ENCODE results near the gene AARS2. TPM values are rescaled to one million over a fixed set of nuclear protein-coding genes. Genes with fewer than 3 reads are reported as not detected.

AARS2 gene
- polyA plus RNA-seq, 2 of the 4 experiments (the other 2 are of a cell fraction), result 4.3 to 6.2 TPM

- Histone ChIP-seq H3K4me1 (no peaks in the 10 kb centered on the region), H3K27ac (no peak overlapping the region), H3K9me3 (no peaks in the 10 kb centered on the region), H3K4me2 (no peak overlapping the region), H3K4me3 (no peak overlapping the region)
- FAIRE-seq (no peak), ATAC-seq (no peak), DNase-seq (ENCODE audit: low read depth in 1 of 2, low spot score in 1 of 2) (no peak)
- POLR2A ChIA-PET, result no interaction called here
- WGBS (ENCODE audit: missing lambda C conversion rate), result 28% methylated on average over 2 of the region's 2 CpGs
- no peak for TF ChIP-seq POLR2AphosphoS2 (conservative IDR thresholded peaks at IDR 0.05; ENCODE audit: low read length)
- TF ChIP-seq USF2 (IDR thresholded peaks at IDR 0.05), result no peak
- no peak for TF ChIP-seq ESRRA (IDR thresholded peaks at IDR 0.05; ENCODE audit: borderline replicate concordance, low read length)
- CTCF ChIA-PET, result interaction anchor here (1.2 to 5.1 kb wide), 2 partner anchors 10 to 60 kb away, joined by 4 to 38 read pairs; no protein-coding TSS in a partner anchor
These were observed 14.6 kb upstream of the AARS2 start for GRCh38 chr6:44327760-44328159.

DNA sequence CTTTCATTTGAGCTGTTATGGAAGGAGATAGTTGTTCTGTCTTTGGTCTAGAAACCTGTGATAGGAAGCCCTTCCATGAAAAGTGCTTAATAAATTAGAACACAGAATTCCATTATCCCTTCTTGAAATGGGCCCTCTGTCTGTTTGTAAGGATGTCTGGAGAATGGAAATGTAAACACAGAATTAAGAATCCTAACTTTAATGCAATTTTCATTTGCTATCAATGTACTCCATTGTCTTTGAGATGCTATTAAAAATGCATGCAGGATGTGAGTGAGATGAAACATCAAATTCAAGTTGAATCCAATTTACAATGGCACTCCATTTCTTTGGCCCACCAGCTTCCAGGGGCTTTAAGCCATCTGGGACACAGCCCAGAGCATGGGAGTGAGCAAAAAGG is 13.9 kb upstream of the AARS2 start:
- Histone ChIP-seq H3K4me3 (no peak overlapping the region), H3K4me2 (no peak overlapping the region), H3K4me1 (no peaks in the 10 kb centered on the region), H3K9me3 (no peaks in the 10 kb centered on the region), H3K27ac (no peak overlapping the region)
- FAIRE-seq (no peak), DNase-seq (ENCODE audit: low read depth in 1 of 2, low spot score in 1 of 2) (no peak), ATAC-seq (no peak)
- TF ChIP-seq ZSCAN20 (CRISPR knock-in tag; IDR thresholded peaks at IDR 0.05) (no peak), PHF8 (IDR thresholded peaks at IDR 0.05; ENCODE audit: borderline replicate concordance, low read depth) (no peak), E2F6 (IDR thresholded peaks at IDR 0.05; ENCODE audit: borderline replicate concordance, low read depth) (no peak), NPAS2 (CRISPR knock-in tag; IDR thresholded peaks at IDR 0.05; ENCODE audit: borderline replicate concordance) (no peak), EHF (CRISPR knock-in tag; IDR thresholded peaks at IDR 0.05) (no peak), JUNB (IDR thresholded peaks at IDR 0.05) (no peak), RCOR1 (IDR thresholded peaks at IDR 0.05; ENCODE audit: low read depth, low read length) (no peak), REST (IDR thresholded peaks at IDR 0.05) (no peak), RNF2 (IDR thresholded peaks at IDR 0.05; ENCODE audit: borderline replicate concordance, low read depth) (no peak), HDAC2 (IDR thresholded peaks at IDR 0.05) (no peak), MAX (IDR thresholded peaks at IDR 0.05) (no peak), CBX2 (IDR thresholded peaks at IDR 0.05; ENCODE audit: borderline replicate concordance, low read depth) (no peak), MAZ (IDR thresholded peaks at IDR 0.05; ENCODE audit: borderline replicate concordance, low read depth, low read length) (no peak), EP300 (IDR thresholded peaks at IDR 0.05) (no peak), HOXB5 (CRISPR knock-in tag; IDR thresholded peaks at IDR 0.05) (no peak), CTCF (IDR thresholded peaks at IDR 0.05) (no peak), BHLHE40 (IDR thresholded peaks at IDR 0.05; ENCODE audit: low read depth, low read length) (no peak), FOXS1 (CRISPR knock-in tag; IDR thresholded peaks at IDR 0.05) (no peak)
- TF ChIP-seq, protein P1, sequence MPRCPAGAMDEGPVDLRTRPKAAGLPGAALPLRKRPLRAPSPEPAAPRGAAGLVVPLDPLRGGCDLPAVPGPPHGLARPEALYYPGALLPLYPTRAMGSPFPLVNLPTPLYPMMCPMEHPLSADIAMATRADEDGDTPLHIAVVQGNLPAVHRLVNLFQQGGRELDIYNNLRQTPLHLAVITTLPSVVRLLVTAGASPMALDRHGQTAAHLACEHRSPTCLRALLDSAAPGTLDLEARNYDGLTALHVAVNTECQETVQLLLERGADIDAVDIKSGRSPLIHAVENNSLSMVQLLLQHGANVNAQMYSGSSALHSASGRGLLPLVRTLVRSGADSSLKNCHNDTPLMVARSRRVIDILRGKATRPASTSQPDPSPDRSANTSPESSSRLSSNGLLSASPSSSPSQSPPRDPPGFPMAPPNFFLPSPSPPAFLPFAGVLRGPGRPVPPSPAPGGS (IDR thresholded peaks at IDR 0.05), result no peak
- ChIA-PET POLR2A (no interaction called here), CTCF (interaction anchor here (1.2 to 5.1 kb wide), 2 partner anchors 11 to 59 kb away, joined by 4 to 38 read pairs; no protein-coding TSS in a partner anchor)
